Measurements from ENCODE around the gene BRD4.

BRD4 gene

GRCh38 chr19:15216363-15216762, 116.0 kb downstream of the BRD4 start:
- Histone ChIP-seq H3K14ac (ENCODE audit: low read length) (no peak overlapping the region), H3K23ac (ENCODE audit: low read depth, low read length, poor library complexity) (no peak overlapping the region), H3K27ac (replicated peaks; ENCODE audit: low read length) (no peak overlapping the region), H3K4me3 (ENCODE audit: low read length in 2 of 2) (no peak overlapping the region), H2BK120ac (ENCODE audit: low read depth, low read length) (no peak overlapping the region), H3K79me1 (ENCODE audit: low read depth, low read length) (no peaks in the 10 kb centered on the region), H3K27me3 (ENCODE audit: control insufficient read depth in 3 of 3, insufficient read depth in 3 of 3, low read depth in 1 of 3, low read length in 3 of 3) (no peaks in the 10 kb centered on the region), H2AFZ (ENCODE audit: low read length) (no peak overlapping the region), H3K18ac (ENCODE audit: low read length) (no peak overlapping the region), H3K4me2 (ENCODE audit: insufficient read depth, low read length, poor library complexity, severe bottlenecking) (peak overlapping the region; percentile 11), H3K9ac (ENCODE audit: low read depth, low read length, poor library complexity) (no peak overlapping the region), H3K4me1 (ENCODE audit: control insufficient read depth in 2 of 2, insufficient read depth in 1 of 2, low read depth in 1 of 2, low read length in 2 of 2) (no peaks in the 10 kb centered on the region), H2BK5ac (ENCODE audit: low read length) (no peak overlapping the region), H4K8ac (ENCODE audit: low read depth, low read length) (no peak overlapping the region), H3K9me3 (replicated peaks in 1 of 2; ENCODE audit: control insufficient read depth in 2 of 2, insufficient read depth in 1 of 2, low read depth in 1 of 2, low read length in 2 of 2) (no peaks in the 10 kb centered on the region), H3K36me3 (replicated peaks in 1 of 2; ENCODE audit: control insufficient read depth in 2 of 2, insufficient read depth in 2 of 2, low read length in 2 of 2) (no peaks in the 10 kb centered on the region), H2AK5ac (ENCODE audit: low read depth, low read length) (no peak overlapping the region), H4K91ac (ENCODE audit: low read depth, low read length, poor library complexity) (no peak overlapping the region), H3K4ac (ENCODE audit: low read length) (no peak overlapping the region), H2BK12ac (ENCODE audit: low read length) (no peak overlapping the region), H2BK15ac (ENCODE audit: low read length) (no peak overlapping the region)
- no CpG with 5 or more reads among the region's 7 CpGs for whole genome bisulfite sequencing, 2 donors (ENCODE audit: extremely low coverage in 2 of 2, insufficient read length in 2 of 2, insufficient replicate concordance in 1 of 2)
- DNase-seq (ENCODE audit: low spot score), result no peak

DNA sequence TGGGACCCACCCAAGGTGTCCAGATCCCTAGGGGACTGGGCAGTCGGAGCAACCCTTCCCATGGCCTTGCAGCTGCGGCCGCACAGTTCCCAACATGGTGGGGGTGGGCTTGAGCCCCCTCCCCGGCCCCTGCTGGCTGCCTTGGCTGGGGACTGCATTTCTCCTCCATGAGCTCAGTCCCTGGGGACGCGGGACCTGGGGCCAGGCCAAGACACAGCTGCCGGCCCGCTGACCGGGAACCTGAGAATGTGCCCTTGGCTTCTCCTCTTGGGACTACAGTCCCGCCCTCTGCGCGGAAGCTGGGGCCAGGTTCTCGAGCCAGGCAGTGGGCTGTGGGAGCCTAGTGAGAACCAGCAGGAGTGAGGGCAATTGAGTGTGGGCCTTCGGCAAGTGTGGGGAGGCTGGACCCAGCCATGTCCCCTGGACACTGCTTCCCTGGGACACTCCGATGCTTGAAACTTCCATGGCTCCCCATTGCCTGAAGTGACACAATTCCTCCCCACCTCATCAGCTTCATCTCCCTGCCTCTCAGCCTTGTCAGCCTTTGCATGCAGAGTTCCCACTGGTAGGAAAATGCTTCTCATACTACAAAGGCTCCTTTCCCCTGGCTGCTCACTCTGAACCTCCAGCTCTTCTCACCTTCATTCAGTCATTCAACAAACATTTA, 118.5 kb downstream of the BRD4 start:
- Histone ChIP-seq H3K79me1 (ENCODE audit: low read depth, low read length) (no peaks in the 10 kb centered on the region), H3K4me1 (ENCODE audit: control insufficient read depth in 2 of 2, insufficient read depth in 1 of 2, low read depth in 1 of 2, low read length in 2 of 2) (no peaks in the 10 kb centered on the region), H3K4ac (ENCODE audit: low read length) (no peak overlapping the region), H3K4me2 (ENCODE audit: insufficient read depth, low read length, poor library complexity, severe bottlenecking) (no peak overlapping the region), H2AK5ac (ENCODE audit: low read depth, low read length) (peak overlapping the region; percentile 71), H4K91ac (ENCODE audit: low read depth, low read length, poor library complexity) (no peak overlapping the region), H3K9ac (ENCODE audit: low read depth, low read length, poor library complexity) (no peak overlapping the region), H3K18ac (ENCODE audit: low read length) (peak overlapping the region; percentile 46), H3K14ac (ENCODE audit: low read length) (no peak overlapping the region), H4K8ac (ENCODE audit: low read depth, low read length) (no peak overlapping the region), H2BK5ac (ENCODE audit: low read length) (no peak overlapping the region), H2BK15ac (ENCODE audit: low read length) (no peak overlapping the region), H3K27me3 (ENCODE audit: control insufficient read depth in 3 of 3, insufficient read depth in 3 of 3, low read depth in 1 of 3, low read length in 3 of 3) (no peaks in the 10 kb centered on the region), H3K36me3 (replicated peaks in 1 of 2; ENCODE audit: control insufficient read depth in 2 of 2, insufficient read depth in 2 of 2, low read length in 2 of 2) (no peaks in the 10 kb centered on the region), H3K23ac (ENCODE audit: low read depth, low read length, poor library complexity) (peak overlapping the region; percentile 25), H3K9me3 (replicated peaks in 1 of 2; ENCODE audit: control insufficient read depth in 2 of 2, insufficient read depth in 1 of 2, low read depth in 1 of 2, low read length in 2 of 2) (no peaks in the 10 kb centered on the region), H2BK12ac (ENCODE audit: low read length) (peak overlapping the region; percentile 7), H3K27ac (replicated peaks; ENCODE audit: low read length) (no peak overlapping the region), H2AFZ (ENCODE audit: low read length) (no peak overlapping the region), H3K4me3 (ENCODE audit: low read length in 2 of 2) (no peak overlapping the region), H2BK120ac (ENCODE audit: low read depth, low read length) (peak overlapping the region; percentile 4)
- no CpG with 5 or more reads among the region's 15 CpGs for WGBS, 2 donors (ENCODE audit: extremely low coverage in 2 of 2, insufficient read length in 2 of 2, insufficient replicate concordance in 1 of 2)
- DNase-seq (ENCODE audit: low spot score), result no peak

DNA sequence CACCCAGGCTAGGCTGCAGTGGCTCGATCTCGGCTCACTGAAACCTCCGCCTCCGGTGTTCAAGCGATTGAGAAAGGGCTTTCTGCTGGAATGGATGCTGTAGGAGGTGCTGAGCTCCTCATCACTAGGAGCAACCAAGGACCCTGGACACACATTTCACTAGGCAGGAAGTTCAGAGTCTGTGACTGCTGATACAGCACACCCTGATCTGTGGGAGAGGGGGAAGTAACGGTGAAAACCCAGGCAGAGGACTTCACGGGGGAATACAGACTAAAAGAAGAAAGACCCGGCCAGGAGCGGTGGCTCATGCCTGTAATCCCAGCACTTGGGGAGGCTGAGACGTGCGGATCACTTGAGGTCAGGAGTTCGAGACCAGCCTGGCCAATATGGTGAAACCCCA, 119.6 kb downstream of the BRD4 start:
- Histone ChIP-seq H3K79me1 (ENCODE audit: low read depth, low read length) (no peaks in the 10 kb centered on the region), H2BK120ac (ENCODE audit: low read depth, low read length) (no peak overlapping the region), H2AFZ (ENCODE audit: low read length) (no peak overlapping the region), H3K27ac (replicated peaks; ENCODE audit: low read length) (no peak overlapping the region), H3K4me3 (ENCODE audit: low read length in 2 of 2) (no peak overlapping the region), H3K27me3 (ENCODE audit: control insufficient read depth in 3 of 3, insufficient read depth in 3 of 3, low read depth in 1 of 3, low read length in 3 of 3) (no peaks in the 10 kb centered on the region), H2BK5ac (ENCODE audit: low read length) (no peak overlapping the region), H3K4me2 (ENCODE audit: insufficient read depth, low read length, poor library complexity, severe bottlenecking) (no peak overlapping the region), H4K8ac (ENCODE audit: low read depth, low read length) (no peak overlapping the region), H4K91ac (ENCODE audit: low read depth, low read length, poor library complexity) (no peak overlapping the region), H3K36me3 (replicated peaks in 1 of 2; ENCODE audit: control insufficient read depth in 2 of 2, insufficient read depth in 2 of 2, low read length in 2 of 2) (no peaks in the 10 kb centered on the region), H2BK15ac (ENCODE audit: low read length) (peak overlapping the region; percentile 37), H3K4me1 (ENCODE audit: control insufficient read depth in 2 of 2, insufficient read depth in 1 of 2, low read depth in 1 of 2, low read length in 2 of 2) (no peaks in the 10 kb centered on the region), H3K14ac (ENCODE audit: low read length) (no peak overlapping the region), H2AK5ac (ENCODE audit: low read depth, low read length) (no peak overlapping the region), H3K9me3 (replicated peaks in 1 of 2; ENCODE audit: control insufficient read depth in 2 of 2, insufficient read depth in 1 of 2, low read depth in 1 of 2, low read length in 2 of 2) (no peaks in the 10 kb centered on the region), H3K4ac (ENCODE audit: low read length) (no peak overlapping the region), H3K9ac (ENCODE audit: low read depth, low read length, poor library complexity) (no peak overlapping the region), H2BK12ac (ENCODE audit: low read length) (no peak overlapping the region), H3K23ac (ENCODE audit: low read depth, low read length, poor library complexity) (no peak overlapping the region), H3K18ac (ENCODE audit: low read length) (no peak overlapping the region)
- no peak for DNase-seq (ENCODE audit: low spot score)
- WGBS, 2 donors (ENCODE audit: extremely low coverage in 2 of 2, insufficient read length in 2 of 2, insufficient replicate concordance in 1 of 2), result no CpG with 5 or more reads among the region's 12 CpGs

GRCh38 chr19:15210323-15210781, 122.0 kb downstream of the BRD4 start:
- Histone ChIP-seq H2BK12ac (ENCODE audit: low read length) (no peak overlapping the region), H3K14ac (ENCODE audit: low read length) (no peak overlapping the region), H2BK5ac (ENCODE audit: low read length) (no peak overlapping the region), H3K4ac (ENCODE audit: low read length) (no peak overlapping the region), H3K4me2 (ENCODE audit: insufficient read depth, low read length, poor library complexity, severe bottlenecking) (no peak overlapping the region), H4K91ac (ENCODE audit: low read depth, low read length, poor library complexity) (no peak overlapping the region), H2BK120ac (ENCODE audit: low read depth, low read length) (no peak overlapping the region), H3K79me1 (ENCODE audit: low read depth, low read length) (no peaks in the 10 kb centered on the region), H3K27ac (replicated peaks; ENCODE audit: low read length) (no peak overlapping the region), H2AFZ (ENCODE audit: low read length) (no peak overlapping the region), H2BK15ac (ENCODE audit: low read length) (no peak overlapping the region), H2AK5ac (ENCODE audit: low read depth, low read length) (no peak overlapping the region), H3K9me3 (replicated peaks in 1 of 2; ENCODE audit: control insufficient read depth in 2 of 2, insufficient read depth in 1 of 2, low read depth in 1 of 2, low read length in 2 of 2) (peaks cover 0 to 3% of the 10 kb centered on the region in 2 donors), H4K8ac (ENCODE audit: low read depth, low read length) (no peak overlapping the region), H3K9ac (ENCODE audit: low read depth, low read length, poor library complexity) (no peak overlapping the region), H3K4me3 (ENCODE audit: low read length in 2 of 2) (no peak overlapping the region), H3K18ac (ENCODE audit: low read length) (no peak overlapping the region), H3K36me3 (replicated peaks in 1 of 2; ENCODE audit: control insufficient read depth in 2 of 2, insufficient read depth in 2 of 2, low read length in 2 of 2) (no peaks in the 10 kb centered on the region), H3K4me1 (ENCODE audit: control insufficient read depth in 2 of 2, insufficient read depth in 1 of 2, low read depth in 1 of 2, low read length in 2 of 2) (no peaks in the 10 kb centered on the region), H3K23ac (ENCODE audit: low read depth, low read length, poor library complexity) (no peak overlapping the region), H3K27me3 (ENCODE audit: control insufficient read depth in 3 of 3, insufficient read depth in 3 of 3, low read depth in 1 of 3, low read length in 3 of 3) (no peaks in the 10 kb centered on the region)
- DNase-seq (ENCODE audit: low spot score), result no peak
- no CpG with 5 or more reads among the region's 5 CpGs for WGBS, 2 donors (ENCODE audit: extremely low coverage in 2 of 2, insufficient read length in 2 of 2, insufficient replicate concordance in 1 of 2)
